Kidney (tissue), 14 donors: Measurements from ENCODE around the gene LITAFD. TPM values are rescaled to one million over a fixed set of nuclear protein-coding genes. Genes with fewer than 3 reads are reported as not detected.

Source experiments
- DNase-seq, 5 donors: peaks; one replicate each; pipeline ENCODE4 v3.0.0-alpha.2; 2013 to 2020
- FAIRE-seq: peaks from 2 replicates; lab custom pipeline; 2012; peaks lifted over from hg19 to GRCh38; lab: Jason Lieb, UNC
- H3K27ac ChIP-seq, 2 donors: one replicate each; pipeline ENCODE4 v1.7.0; 2013; ENCODE audit warnings: low read depth in 2 of 2, low read length in 2 of 2, inconsistent platforms in 1 of 2
- H3K27me3 ChIP-seq: one replicate; pipeline ENCODE4 v1.7.1; 2013; ENCODE audit warnings: low read length, inconsistent platforms; ENCODE audit not compliant: control insufficient read depth, insufficient read depth
- H3K36me3 ChIP-seq, 3 donors: one replicate each; pipeline versions ENCODE4 v1.7.0 to v1.7.1; 2013; ENCODE audit warnings: low read length in 3 of 3, control low read depth in 1 of 3, inconsistent platforms in 1 of 3; ENCODE audit not compliant: insufficient read depth in 3 of 3, control insufficient read depth in 2 of 3
- H3K4me1 ChIP-seq, 3 donors: one replicate each; pipeline versions ENCODE4 v1.7.0 to v1.7.1; 2013; ENCODE audit warnings: low read length in 3 of 3, inconsistent platforms in 1 of 3, low read depth in 1 of 3; ENCODE audit not compliant: control insufficient read depth in 2 of 3, insufficient read depth in 2 of 3
- H3K4me3 ChIP-seq, 3 donors: one replicate each; pipeline versions ENCODE4 v1.7.0 to v1.8.1; 2013; ENCODE audit warnings: low read length in 3 of 3, control low read depth in 1 of 3, inconsistent platforms in 1 of 3
- H3K9ac ChIP-seq, 3 donors: one replicate each; pipeline versions ENCODE4 v1.7.0 to v1.7.1; 2013; ENCODE audit warnings: low read length in 3 of 3, control low read depth in 1 of 3, inconsistent platforms in 1 of 3
- H3K9me3 ChIP-seq, 3 donors: one replicate each; pipeline versions ENCODE4 v1.7.0 to v1.7.1; 2013; ENCODE audit warnings: low read length in 3 of 3, control low read depth in 1 of 3, inconsistent platforms in 1 of 3; ENCODE audit not compliant: control insufficient read depth in 2 of 3, insufficient read depth in 1 of 3
- intact Hi-C: fragments of 100-400 bp; cut with DNase I; formaldehyde crosslinking; loops from one replicate; pipeline ENCODE4 v1.11.1; 2022
- polyA plus RNA-seq: library from polyadenylated mRNA; stranded (reverse); fragments of 350-450 nt; fragmentation: Illumina TruSeq; extraction: RNeasy Lipid Tissue Mini Kit (QIAGEN cat#74804); gene quantifications from one replicate; pipeline ENCODE4 v1.2.3, GENCODE V29; 2014; ENCODE audit warnings: low read depth, low replicate concordance; ENCODE audit not compliant: insufficient read depth
- total RNA-seq: library from RNA; stranded (reverse); fragmentation: NEBNext Ultra II Directional; extraction: Animal tissue kit (Norgen Biotek cat#: 25700); gene quantifications from one replicate; pipeline ENCODE4 v1.2.1, GENCODE V29; 2021
- TF ChIP-seq, protein P1 (sequence below): IDR thresholded peaks from 3 replicates; pipeline ENCODE4 v1.5.1; 2012; ENCODE audit warnings: mild to moderate bottlenecking, moderate library complexity, borderline replicate concordance; ENCODE audit not compliant: insufficient read depth; ENCODE audit errors: extremely low read depth
- donor health status: control.
- donor health status: control.
- donor health status: control.
- donor health status: control.
- donor health status: control.
- donor health status: DM: yes; HTN: yes; CAD: no.
- donor health status: Normal renal cell carcinoma (clear cell type).

The LITAFD gene
- total and polyA plus RNA-seq, 2 donors from 2014 or later: not detected

GRCh38 chr16:8862309-8863130, 19.6 kb upstream of the LITAFD start:
- DNase-seq: peak in 1 of 5 donors; percentile 66
- peak overlapping the region; percentile 32 to 81 for H3K27ac ChIP-seq
- TF ChIP-seq, protein P1, sequence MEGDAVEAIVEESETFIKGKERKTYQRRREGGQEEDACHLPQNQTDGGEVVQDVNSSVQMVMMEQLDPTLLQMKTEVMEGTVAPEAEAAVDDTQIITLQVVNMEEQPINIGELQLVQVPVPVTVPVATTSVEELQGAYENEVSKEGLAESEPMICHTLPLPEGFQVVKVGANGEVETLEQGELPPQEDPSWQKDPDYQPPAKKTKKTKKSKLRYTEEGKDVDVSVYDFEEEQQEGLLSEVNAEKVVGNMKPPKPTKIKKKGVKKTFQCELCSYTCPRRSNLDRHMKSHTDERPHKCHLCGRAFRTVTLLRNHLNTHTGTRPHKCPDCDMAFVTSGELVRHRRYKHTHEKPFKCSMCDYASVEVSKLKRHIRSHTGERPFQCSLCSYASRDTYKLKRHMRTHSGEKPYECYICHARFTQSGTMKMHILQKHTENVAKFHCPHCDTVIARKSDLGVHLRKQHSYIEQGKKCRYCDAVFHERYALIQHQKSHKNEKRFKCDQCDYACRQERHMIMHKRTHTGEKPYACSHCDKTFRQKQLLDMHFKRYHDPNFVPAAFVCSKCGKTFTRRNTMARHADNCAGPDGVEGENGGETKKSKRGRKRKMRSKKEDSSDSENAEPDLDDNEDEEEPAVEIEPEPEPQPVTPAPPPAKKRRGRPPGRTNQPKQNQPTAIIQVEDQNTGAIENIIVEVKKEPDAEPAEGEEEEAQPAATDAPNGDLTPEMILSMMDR: no peak
- intact Hi-C loops: no loop called here
- H3K36me3 ChIP-seq: no peaks in the 10 kb centered on the region
- no peaks in the 10 kb centered on the region for H3K9me3 ChIP-seq
- H3K4me1 ChIP-seq: peaks cover 0 to 57% (median 42%) of the 10 kb centered on the region in 3 donors
- no peak overlapping the region for H3K4me3 ChIP-seq
- no peak overlapping the region for H3K9ac ChIP-seq
- H3K27me3 ChIP-seq: no peaks in the 10 kb centered on the region
- no peak for FAIRE-seq

GRCh38 chr16:8863594-8864424, 18.3 kb upstream of the LITAFD start:
- peak overlapping the region in 1 of 3 donors; percentile 15 for H3K9ac ChIP-seq
- DNase-seq: peak; percentile 37 to 87 (median 75)
- intact Hi-C loops: no loop called here
- H3K4me3 ChIP-seq: peak overlapping the region in 2 of 3 donors; percentile 37 to 39
- peaks cover 0 to 57% (median 42%) of the 10 kb centered on the region in 3 donors for H3K4me1 ChIP-seq
- H3K27ac ChIP-seq: peak overlapping the region; percentile 78 to 81
- no peaks in the 10 kb centered on the region for H3K27me3 ChIP-seq
- TF ChIP-seq, protein P1: no peak
- H3K36me3 ChIP-seq: no peaks in the 10 kb centered on the region
- H3K9me3 ChIP-seq: no peaks in the 10 kb centered on the region
- FAIRE-seq: no peak

DNA sequence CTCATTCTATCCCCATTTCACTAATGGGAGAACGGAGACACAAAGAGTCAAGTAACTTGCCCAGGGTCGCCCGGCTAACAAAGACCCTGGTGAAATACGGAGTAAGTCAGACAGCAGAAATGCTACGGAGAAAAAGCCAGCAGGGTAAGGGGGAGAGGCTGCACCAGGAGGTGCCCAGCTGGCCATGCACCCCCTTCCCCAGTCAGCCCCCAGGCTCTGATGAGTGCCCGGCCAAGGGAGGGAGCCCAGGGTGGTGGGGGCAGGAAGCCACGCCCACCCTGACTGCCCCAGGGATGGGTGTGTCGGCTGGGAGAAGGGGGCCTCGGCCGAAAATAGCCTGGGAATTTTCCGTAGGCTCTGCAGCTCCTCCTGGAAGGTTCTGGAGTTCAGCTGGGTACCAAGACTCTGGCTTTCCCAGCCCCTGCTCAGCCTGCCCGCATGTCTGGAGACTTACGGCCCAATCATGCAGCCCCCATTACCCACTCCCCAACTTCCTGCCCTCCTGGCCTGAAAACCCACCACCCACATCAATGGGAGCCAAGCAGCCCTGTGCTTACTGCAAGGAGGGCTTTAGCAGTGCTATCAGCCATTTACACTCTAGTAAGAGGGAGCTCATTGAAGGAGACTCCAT, 17.6 kb upstream of the LITAFD start:
- Histone ChIP-seq H3K9ac (peak overlapping the region in 1 of 3 donors; percentile 15), H3K36me3 (no peaks in the 10 kb centered on the region), H3K4me1 (peaks cover 0 to 57% (median 42%) of the 10 kb centered on the region in 3 donors), H3K4me3 (peak overlapping the region in 2 of 3 donors; percentile 37 to 39), H3K9me3 (no peaks in the 10 kb centered on the region), H3K27me3 (no peaks in the 10 kb centered on the region), H3K27ac (peak overlapping the region; percentile 49 to 53)
- DNase-seq (no peak), FAIRE-seq (no peak)
- intact Hi-C loops: no loop called here
- TF ChIP-seq, protein P1: no peak
